K562 (cell line): ENCODE data around the gene MACROD2.

Experiments
- ARHGAP35 ChIP-seq: fragments of 450-650 bp; IDR thresholded peaks from 2 replicates; pipeline ENCODE4 v1.6.1; 2018; ENCODE audit not compliant: partially characterized antibody
- CTCF ChIP-seq, 3 experiments: IDR thresholded peaks in 2 of 3; conservative IDR thresholded peaks in 1 of 3; 2 replicates each; pipeline ENCODE4 v1.5.1; 2011 to 2012; ENCODE audit warnings: low read length in 3 of 3, mild to moderate bottlenecking in 3 of 3, control low read depth in 2 of 3, improper control_type of control experiment in 1 of 3, inconsistent platforms in 1 of 3, low read depth in 1 of 3, mixed read lengths in 1 of 3, moderate library complexity in 1 of 3; ENCODE audit not compliant: insufficient read depth in 2 of 3
- E4F1 ChIP-seq: fragments of 250-450 bp; sonication (Bioruptor Pico); IDR thresholded peaks from 2 replicates; pipeline ENCODE4 v1.5.0; 2021; ENCODE audit warnings: mild to moderate bottlenecking, borderline replicate concordance
- FOXA3 ChIP-seq, 2 experiments: fragments of 450-650 bp in 1 of 2; sonication (generic) in 1 of 2; formaldehyde crosslinking; IDR thresholded peaks in 1 of 2; conservative IDR thresholded peaks in 1 of 2; 2 replicates each; pipeline versions ENCODE4 v1.4.0 to v1.8.0; 2020 to 2022; ENCODE audit warnings: mild to moderate bottlenecking in 2 of 2, missing genetic modification reagents in 1 of 2
- HDAC1 ChIP-seq, 2 experiments: fragments of 450-650 bp; IDR thresholded peaks; 2 replicates each; pipeline ENCODE4 v1.6.1; 2016 to 2017; ENCODE audit warnings: inconsistent platforms in 1 of 2, mild to moderate bottlenecking in 1 of 2, moderate library complexity in 1 of 2
- IRF2 ChIP-seq: sonication (generic); formaldehyde crosslinking; IDR thresholded peaks from 2 replicates; pipeline ENCODE4 v1.8.1; 2022; ENCODE audit warnings: mild to moderate bottlenecking, missing genetic modification reagents
- MCM2 ChIP-seq: fragments of 450-650 bp; IDR thresholded peaks from 2 replicates; pipeline ENCODE4 v1.6.1; 2017; ENCODE audit warnings: low read depth, mild to moderate bottlenecking
- MXI1 ChIP-seq: IDR thresholded peaks from 2 replicates; pipeline ENCODE4 v1.6.1; 2011; ENCODE audit warnings: low read depth, mild to moderate bottlenecking, improper control_type of control experiment, low read length
- MYC ChIP-seq, 2 experiments: fragments of 250-450 bp in 1 of 2; sonication (Bioruptor Pico) in 1 of 2; IDR thresholded peaks; 2 replicates each; pipeline versions ENCODE4 v1.5.1 to v1.6.1; 2012 to 2021; ENCODE audit warnings: low read depth in 2 of 2, borderline replicate concordance in 1 of 2, improper control_type of control experiment in 1 of 2, low read length in 1 of 2, mild to moderate bottlenecking in 1 of 2, moderate library complexity in 1 of 2
- NFIC ChIP-seq: fragments of 450-650 bp; IDR thresholded peaks from 2 replicates; pipeline ENCODE4 v1.6.1; 2017; ENCODE audit warnings: mild to moderate bottlenecking, inconsistent platforms
- POLR2AphosphoS5 ChIP-seq: IDR thresholded peaks from 2 replicates; pipeline ENCODE4 v1.6.1; 2011; ENCODE audit warnings: mild to moderate bottlenecking, low read depth, low read length, moderate library complexity; ENCODE audit not compliant: control insufficient read depth, insufficient read depth
- TF ChIP-seq, protein P1 (sequence below): fragments of 450-650 bp; IDR thresholded peaks from 2 replicates; pipeline ENCODE4 v1.6.1; 2018; ENCODE audit not compliant: partially characterized antibody

- TF ChIP-seq IRF2 (no peak), MCM2 (no peak), HDAC1 (IDR thresholded peaks at IDR 0.05) (no peak), MYC (IDR thresholded peaks at IDR 0.05; ENCODE audit: low read depth, low read length) (no peak), MYC (CRISPR knock-in tag; IDR thresholded peaks at IDR 0.05; ENCODE audit: borderline replicate concordance, low read depth) (no peak), FOXA3 (CRISPR knock-in tag; conservative IDR thresholded peaks at IDR 0.05 in 1 of 2, IDR thresholded peaks at IDR 0.05 in 1 of 2) (no peak), NFIC (no peak), MXI1 (no peak), E4F1 (CRISPR knock-in tag) (no peak), CTCF (IDR thresholded peaks at IDR 0.05 in 2 of 3, conservative IDR thresholded peaks at IDR 0.05 in 1 of 3; ENCODE audit: insufficient read depth in 2 of 3, low read depth in 1 of 3, low read length in 3 of 3) (no peak), ARHGAP35 (no peak), POLR2AphosphoS5 (no peak)
- TF ChIP-seq, protein P1, sequence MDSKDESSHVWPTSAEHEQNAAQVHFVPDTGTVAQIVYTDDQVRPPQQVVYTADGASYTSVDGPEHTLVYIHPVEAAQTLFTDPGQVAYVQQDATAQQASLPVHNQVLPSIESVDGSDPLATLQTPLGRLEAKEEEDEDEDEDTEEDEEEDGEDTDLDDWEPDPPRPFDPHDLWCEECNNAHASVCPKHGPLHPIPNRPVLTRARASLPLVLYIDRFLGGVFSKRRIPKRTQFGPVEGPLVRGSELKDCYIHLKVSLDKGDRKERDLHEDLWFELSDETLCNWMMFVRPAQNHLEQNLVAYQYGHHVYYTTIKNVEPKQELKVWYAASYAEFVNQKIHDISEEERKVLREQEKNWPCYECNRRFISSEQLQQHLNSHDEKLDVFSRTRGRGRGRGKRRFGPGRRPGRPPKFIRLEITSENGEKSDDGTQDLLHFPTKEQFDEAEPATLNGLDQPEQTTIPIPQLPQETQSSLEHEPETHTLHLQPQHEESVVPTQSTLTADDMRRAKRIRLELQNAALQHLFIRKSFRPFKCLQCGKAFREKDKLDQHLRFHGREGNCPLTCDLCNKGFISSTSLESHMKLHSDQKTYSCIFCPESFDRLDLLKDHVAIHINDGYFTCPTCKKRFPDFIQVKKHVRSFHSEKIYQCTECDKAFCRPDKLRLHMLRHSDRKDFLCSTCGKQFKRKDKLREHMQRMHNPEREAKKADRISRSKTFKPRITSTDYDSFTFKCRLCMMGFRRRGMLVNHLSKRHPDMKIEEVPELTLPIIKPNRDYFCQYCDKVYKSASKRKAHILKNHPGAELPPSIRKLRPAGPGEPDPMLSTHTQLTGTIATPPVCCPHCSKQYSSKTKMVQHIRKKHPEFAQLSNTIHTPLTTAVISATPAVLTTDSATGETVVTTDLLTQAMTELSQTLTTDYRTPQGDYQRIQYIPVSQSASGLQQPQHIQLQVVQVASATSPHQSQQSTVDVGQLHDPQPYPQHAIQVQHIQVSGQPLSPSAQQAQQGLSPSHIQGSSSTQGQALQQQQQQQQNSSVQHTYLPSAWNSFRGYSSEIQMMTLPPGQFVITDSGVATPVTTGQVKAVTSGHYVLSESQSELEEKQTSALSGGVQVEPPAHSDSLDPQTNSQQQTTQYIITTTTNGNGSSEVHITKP: no peak
Observed at GRCh38 chr20:14928083-14928482, 932.8 kb downstream of the MACROD2 start.
